HEK293 (cell line): ENCODE measurements around the gene RPS21.

Source experiments
- CTCF ChIA-PET: fragments of 350-600 bp; formaldehyde crosslinking; extraction: SDS; loops from one replicate; lab custom pipeline; 2021; ENCODE audit warnings: antibody characterized with exemption; lab: Yijun Ruan, JAX
- POLR2A ChIA-PET: fragments of 300-600 bp; formaldehyde crosslinking; extraction: SDS; loops from one replicate; lab custom pipeline; 2020; ENCODE audit warnings: antibody characterized with exemption, inconsistent platforms; lab: Yijun Ruan, JAX
- H3K27ac ChIP-seq: fragments of 200-500 bp; sonication (Bioruptor generic); 2 replicates; pipeline ENCODE4 v1.5.1; 2014; ENCODE audit warnings: low read depth, low read length, control low read depth, inconsistent platforms; ENCODE audit errors: extremely low read depth
- H3K36me3 ChIP-seq, 2 experiments: fragments of 200-500 bp in 1 of 2; sonication (Bioruptor generic) in 1 of 2; 1 replicate in 1 of 2; 2 replicates in 1 of 2; pipeline ENCODE4 v1.5.1; 2014 to 2017; ENCODE audit warnings: inconsistent platforms in 2 of 2, low read length in 2 of 2; ENCODE audit not compliant: control insufficient read depth in 2 of 2, insufficient read depth in 1 of 2
- H3K4me1 ChIP-seq: fragments of 200-500 bp; sonication (Bioruptor generic); 2 replicates; pipeline ENCODE4 v1.5.1; 2014; ENCODE audit warnings: mild to moderate bottlenecking, low read length, inconsistent platforms; ENCODE audit not compliant: control insufficient read depth, insufficient read depth
- H3K4me3 ChIP-seq: 2 replicates; pipeline ENCODE4 v1.5.1; 2011; ENCODE audit warnings: low read depth, mild to moderate bottlenecking, control low read depth, low read length, moderate library complexity
- H3K9me3 ChIP-seq: fragments of 200-500 bp; sonication (Bioruptor generic); 2 replicates; pipeline ENCODE4 v1.5.1; 2014; ENCODE audit warnings: low read depth, low read length, inconsistent platforms; ENCODE audit not compliant: control insufficient read depth, insufficient read depth
- CTCF ChIP-seq: fragments of 450-650 bp; formaldehyde crosslinking; IDR thresholded peaks from 2 replicates; pipeline ENCODE4 v1.5.1; 2016; ENCODE audit warnings: missing biosample characterization, missing genetic modification characterization
- EGR2 ChIP-seq: fragments of 450-650 bp; formaldehyde crosslinking; IDR thresholded peaks from 2 replicates; pipeline ENCODE4 v1.5.1; 2016; ENCODE audit warnings: low read depth, missing biosample characterization, missing genetic modification characterization
- GLIS1 ChIP-seq: fragments of 450-650 bp; formaldehyde crosslinking; IDR thresholded peaks from 2 replicates; pipeline ENCODE4 v1.5.1; 2016; ENCODE audit warnings: missing biosample characterization, missing genetic modification characterization
- HIC1 ChIP-seq: fragments of 450-650 bp; formaldehyde crosslinking; IDR thresholded peaks from 2 replicates; pipeline ENCODE4 v1.5.1; 2016; ENCODE audit warnings: missing biosample characterization, missing genetic modification characterization
- KLF17 ChIP-seq: fragments of 450-650 bp; formaldehyde crosslinking; IDR thresholded peaks from 2 replicates; pipeline ENCODE4 v1.5.1; 2016; ENCODE audit warnings: missing biosample characterization, missing genetic modification characterization
- MEIS1 ChIP-seq: sonication (generic); formaldehyde crosslinking; IDR thresholded peaks from 2 replicates; pipeline ENCODE4 v1.8.1; 2022; ENCODE audit warnings: missing genetic modification reagents, mild to moderate bottlenecking, borderline replicate concordance
- SALL2 ChIP-seq: fragments of 450-650 bp; formaldehyde crosslinking; IDR thresholded peaks from 2 replicates; pipeline ENCODE4 v1.5.0; 2017; ENCODE audit warnings: missing biosample characterization, mild to moderate bottlenecking, missing genetic modification characterization, borderline replicate concordance
- SP3 ChIP-seq: fragments of 450-650 bp; formaldehyde crosslinking; IDR thresholded peaks from 2 replicates; pipeline ENCODE4 v1.5.1; 2016; ENCODE audit warnings: missing biosample characterization, missing genetic modification characterization
- TCF7L2 ChIP-seq: IDR thresholded peaks from 2 replicates; pipeline ENCODE4 v1.6.1; 2011; ENCODE audit warnings: low read depth, mild to moderate bottlenecking, inconsistent platforms, low read length, moderate library complexity, borderline replicate concordance
- ZBTB17 ChIP-seq: fragments of 450-650 bp; formaldehyde crosslinking; IDR thresholded peaks from 2 replicates; pipeline ENCODE4 v1.5.1; 2016; ENCODE audit warnings: missing biosample characterization, missing genetic modification characterization
- ZEB2 ChIP-seq: fragments of 450-650 bp; formaldehyde crosslinking; IDR thresholded peaks from 2 replicates; pipeline ENCODE4 v1.5.1; 2016; ENCODE audit warnings: missing biosample characterization, missing genetic modification characterization
- ZNF18 ChIP-seq: fragments of 450-650 bp; formaldehyde crosslinking; IDR thresholded peaks from 2 replicates; pipeline ENCODE4 v1.5.1; 2016; ENCODE audit warnings: missing biosample characterization, missing genetic modification characterization
- ZNF311 ChIP-seq: fragments of 450-650 bp; formaldehyde crosslinking; IDR thresholded peaks from 2 replicates; pipeline ENCODE4 v1.5.1; 2017; ENCODE audit warnings: missing biosample characterization, missing genetic modification characterization, borderline replicate concordance
- ZNF449 ChIP-seq: fragments of 450-650 bp; formaldehyde crosslinking; IDR thresholded peaks from 2 replicates; pipeline ENCODE4 v1.5.1; 2017; ENCODE audit warnings: missing biosample characterization, mild to moderate bottlenecking, missing genetic modification characterization, moderate library complexity
- ZNF645 ChIP-seq: fragments of 450-650 bp; formaldehyde crosslinking; IDR thresholded peaks from 2 replicates; pipeline ENCODE4; 2016; ENCODE audit warnings: missing biosample characterization, missing genetic modification characterization
- ZNF776 ChIP-seq: fragments of 450-650 bp; formaldehyde crosslinking; IDR thresholded peaks from 2 replicates; pipeline ENCODE4 v1.5.0; 2017; ENCODE audit warnings: missing biosample characterization, missing genetic modification characterization, borderline replicate concordance

RPS21 gene

GRCh38 chr20:62392077-62392418 is 5.1 kb downstream of the RPS21 start:
- H3K36me3 ChIP-seq = peaks cover 5 to 71% of the 10 kb centered on the region in 2 experiments; a peak in 2 of 3 replicates
- CTCF ChIA-PET = interaction anchor here (1.1 to 1.6 kb wide), 2 partner anchors 10 to 108 kb away, joined by 3 to 4 read pairs; no protein-coding TSS in a partner anchor
- peaks cover 5% of the 10 kb centered on the region; the same call in 1 of the 2 replicates for H3K4me1 ChIP-seq
- H3K27ac ChIP-seq = no peak overlapping the region
- POLR2A ChIA-PET = no interaction called here
- TF ChIP-seq TCF7L2 (no peak), ZNF311 (no peak), ZNF776 (tag by site-specific recombination) (no peak), ZNF449 (tag by site-specific recombination) (no peak), SALL2 (tag by site-specific recombination) (no peak), CTCF (no peak), SP3 (tag by site-specific recombination) (no peak), HIC1 (no peak), ZNF18 (tag by site-specific recombination) (no peak), MEIS1 (CRISPR knock-in tag) (no peak), ZEB2 (tag by site-specific recombination) (no peak), GLIS1 (tag by site-specific recombination) (no peak), ZNF645 (no peak)
- TF ChIP-seq, all 188 proteins: peak for 0
- no peak overlapping the region for H3K4me3 ChIP-seq
- no peaks in the 10 kb centered on the region for H3K9me3 ChIP-seq

GRCh38 chr20:62392621-62393334 is 5.9 kb downstream of the RPS21 start:
- POLR2A ChIA-PET = no interaction called here
- CTCF ChIA-PET = interaction anchor here (1.1 to 1.6 kb wide), 2 partner anchors 10 to 107 kb away, joined by 3 to 4 read pairs; no protein-coding TSS in a partner anchor
- TF ChIP-seq KLF17 (tag by site-specific recombination) (no peak), EGR2 (tag by site-specific recombination) (0 out of 2 replicates have a peak, but pooled peaks have one; percentile 9), ZBTB17 (tag by site-specific recombination) (peak; percentile 31; the same call in 1 of the 2 replicates)

More at GRCh38 chr20:62392621-62393334, 5.9 kb downstream of the RPS21 start:
- Histone ChIP-seq H3K27ac (no peak overlapping the region), H3K36me3 (peaks cover 5 to 71% of the 10 kb centered on the region in 2 experiments), H3K4me3 (no peak overlapping the region), H3K4me1 (peaks cover 5% of the 10 kb centered on the region; the same call in 1 of the 2 replicates), H3K9me3 (no peaks in the 10 kb centered on the region)
